GM10266 (cell line): ENCODE measurements around the gene NCOA1.

Experiments
- DNase-seq: peaks from one replicate; pipeline ENCODE4 v3.0.0; 2012; ENCODE audit errors: extremely low spot score
- TF ChIP-seq, protein P1 (sequence below): IDR thresholded peaks from 2 replicates; pipeline ENCODE4 v1.5.1; 2012; ENCODE audit warnings: mild to moderate bottlenecking, low read depth; ENCODE audit not compliant: control insufficient read depth, insufficient read depth; ENCODE audit errors: missing control alignments

Gene NCOA1

DNA sequence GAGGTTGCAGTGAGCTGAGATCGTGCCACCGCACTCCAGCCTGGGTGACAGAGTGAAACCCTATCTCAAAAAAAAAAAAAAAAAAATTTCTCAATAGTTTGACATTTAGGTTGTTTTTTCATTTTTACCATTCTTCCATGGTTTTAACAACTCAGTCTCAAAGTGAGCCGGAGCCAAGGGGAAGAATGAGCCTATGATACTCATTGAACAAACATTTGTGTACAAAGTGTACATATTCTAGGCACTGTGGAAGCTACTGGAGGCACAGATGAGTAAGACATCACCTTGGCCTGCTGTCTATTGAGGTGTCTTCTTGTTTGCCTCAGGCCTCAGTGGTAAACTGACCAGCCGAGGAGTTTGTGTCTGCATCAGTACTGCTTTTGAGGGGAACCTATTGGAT is 324.1 kb downstream of the NCOA1 start:
- no peak for DNase-seq
- TF ChIP-seq, protein P1, sequence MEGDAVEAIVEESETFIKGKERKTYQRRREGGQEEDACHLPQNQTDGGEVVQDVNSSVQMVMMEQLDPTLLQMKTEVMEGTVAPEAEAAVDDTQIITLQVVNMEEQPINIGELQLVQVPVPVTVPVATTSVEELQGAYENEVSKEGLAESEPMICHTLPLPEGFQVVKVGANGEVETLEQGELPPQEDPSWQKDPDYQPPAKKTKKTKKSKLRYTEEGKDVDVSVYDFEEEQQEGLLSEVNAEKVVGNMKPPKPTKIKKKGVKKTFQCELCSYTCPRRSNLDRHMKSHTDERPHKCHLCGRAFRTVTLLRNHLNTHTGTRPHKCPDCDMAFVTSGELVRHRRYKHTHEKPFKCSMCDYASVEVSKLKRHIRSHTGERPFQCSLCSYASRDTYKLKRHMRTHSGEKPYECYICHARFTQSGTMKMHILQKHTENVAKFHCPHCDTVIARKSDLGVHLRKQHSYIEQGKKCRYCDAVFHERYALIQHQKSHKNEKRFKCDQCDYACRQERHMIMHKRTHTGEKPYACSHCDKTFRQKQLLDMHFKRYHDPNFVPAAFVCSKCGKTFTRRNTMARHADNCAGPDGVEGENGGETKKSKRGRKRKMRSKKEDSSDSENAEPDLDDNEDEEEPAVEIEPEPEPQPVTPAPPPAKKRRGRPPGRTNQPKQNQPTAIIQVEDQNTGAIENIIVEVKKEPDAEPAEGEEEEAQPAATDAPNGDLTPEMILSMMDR: no peak

DNA sequence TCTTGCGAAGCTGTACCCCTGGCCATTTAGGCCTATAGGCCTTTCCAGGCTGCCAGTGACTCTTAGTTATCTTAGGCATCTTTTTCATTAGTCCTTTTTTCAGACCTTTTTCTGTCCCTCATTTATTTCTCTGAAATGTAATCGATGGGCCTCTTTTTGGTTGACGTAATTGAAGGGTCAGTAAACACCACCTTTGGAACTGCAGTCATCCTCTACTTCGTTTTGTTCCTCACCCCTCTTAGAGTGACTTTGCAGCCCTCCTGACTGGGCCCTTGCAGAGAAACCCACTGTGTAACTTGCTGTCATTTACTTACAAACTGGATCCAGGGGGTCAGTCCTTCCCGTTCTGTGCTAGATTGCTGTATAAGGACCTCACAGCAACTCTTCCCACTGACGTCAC is 325.4 kb downstream of the NCOA1 start:
- DNase-seq: no peak
- TF ChIP-seq, protein P1: no peak

DNA sequence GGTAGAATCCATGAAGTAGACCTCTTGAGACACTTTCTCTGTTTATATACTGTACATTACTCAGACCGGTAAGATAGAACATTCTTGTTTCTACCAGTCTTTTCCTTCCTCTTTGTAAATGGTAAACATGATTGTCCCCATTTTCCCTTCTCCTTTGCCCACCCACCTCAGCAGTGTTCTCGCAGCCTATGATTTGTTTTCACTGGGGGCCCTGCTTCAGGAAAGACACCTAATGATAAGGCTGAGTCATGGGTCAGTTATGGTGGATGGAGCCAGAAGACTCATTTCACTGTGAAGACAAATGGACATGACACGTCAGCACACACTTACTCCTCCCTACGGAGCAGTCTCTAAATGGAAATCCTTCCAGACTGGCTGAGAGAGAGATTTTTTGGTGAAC is 325.8 kb downstream of the NCOA1 start:
- TF ChIP-seq, protein P1: no peak
- no peak for DNase-seq

DNA sequence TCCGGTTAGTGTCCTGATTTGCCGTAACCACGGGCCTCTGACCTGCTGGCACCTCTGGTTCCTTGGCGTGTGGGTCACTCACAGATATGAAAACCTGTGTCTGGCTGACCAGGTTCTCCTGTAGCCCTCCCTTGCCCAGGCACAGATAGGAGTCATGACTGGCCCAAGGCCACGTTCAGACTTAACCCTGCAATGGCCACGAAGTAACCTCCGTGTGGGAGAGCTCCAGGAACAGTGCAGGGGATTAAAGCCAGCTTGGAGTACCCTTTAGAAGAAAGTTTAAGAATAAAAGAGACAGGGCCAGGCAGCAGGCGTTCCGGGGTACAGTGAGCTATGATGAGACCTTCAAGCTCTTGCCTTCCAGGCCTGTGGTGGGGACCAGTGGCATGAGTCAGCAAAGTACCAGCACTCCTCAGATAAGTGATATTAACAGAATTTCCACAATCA is 327.7 kb downstream of the NCOA1 start:
- TF ChIP-seq, protein P1: no peak
- DNase-seq: no peak

DNA sequence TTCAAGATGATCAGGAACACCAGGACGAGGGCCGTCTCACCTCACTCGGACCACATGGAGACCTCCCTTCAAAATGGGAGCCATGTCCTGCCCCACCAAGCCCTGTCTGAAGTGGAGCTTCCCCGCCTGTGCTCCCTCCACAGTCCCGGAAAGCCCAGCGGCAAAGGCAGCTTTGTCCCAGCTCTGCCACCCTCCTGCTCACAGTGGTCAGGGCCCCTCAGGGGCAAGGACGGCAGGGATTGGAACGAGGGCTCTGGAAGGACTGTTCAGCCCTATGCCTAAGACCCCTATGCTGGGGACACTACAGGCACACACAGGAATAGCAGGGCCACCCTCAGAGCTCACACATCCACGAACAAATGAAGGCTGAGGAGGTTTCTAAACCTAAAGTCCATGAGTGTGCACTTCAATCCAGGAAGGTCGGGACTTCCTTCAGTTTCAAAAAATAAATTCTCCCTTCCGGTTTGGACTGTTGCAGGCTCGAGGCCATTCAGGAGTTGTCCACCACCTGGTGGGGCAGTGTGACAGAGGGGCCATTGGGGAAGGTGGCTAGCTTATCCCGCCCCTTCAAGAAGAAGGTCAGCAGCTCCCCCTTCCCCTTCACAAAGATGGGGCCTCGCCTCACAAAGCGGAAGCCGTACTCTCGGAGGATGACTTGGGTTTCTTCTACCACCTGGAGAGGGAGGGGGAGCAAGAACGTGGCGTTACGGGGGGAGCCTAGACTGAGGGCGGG is 328.6 kb downstream of the NCOA1 start:
- no peak for DNase-seq
- TF ChIP-seq, protein P1: no peak

DNA sequence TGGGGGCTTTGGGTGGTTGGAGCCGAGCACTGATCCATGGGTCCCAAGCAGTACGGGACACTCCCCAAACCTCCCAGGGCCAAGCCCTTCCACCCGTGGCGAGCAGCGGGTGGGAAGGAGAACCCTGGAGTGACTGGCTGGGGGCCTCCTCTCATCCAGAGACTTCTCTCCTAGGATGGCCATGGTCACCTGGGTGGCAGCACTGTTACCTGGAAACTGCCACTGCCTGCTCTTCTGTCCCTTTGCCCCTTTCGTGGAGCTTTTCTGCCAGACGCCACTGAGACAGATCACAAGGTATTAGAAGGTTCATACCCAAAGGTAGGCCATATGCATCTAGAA is 329.1 kb downstream of the NCOA1 start:
- TF ChIP-seq, protein P1: no peak
- DNase-seq: no peak
